ENCODE results near the gene KLHL18.
A peak's percentile ranks its signal among the peaks of the same experiment; 100 is the strongest.
"Not testable (repeated sequence)": the region's sequence is repeated elsewhere in the genome, so short reads cannot be mapped to it uniquely, and the experiment has no call there.

The KLHL18 gene

DNA sequence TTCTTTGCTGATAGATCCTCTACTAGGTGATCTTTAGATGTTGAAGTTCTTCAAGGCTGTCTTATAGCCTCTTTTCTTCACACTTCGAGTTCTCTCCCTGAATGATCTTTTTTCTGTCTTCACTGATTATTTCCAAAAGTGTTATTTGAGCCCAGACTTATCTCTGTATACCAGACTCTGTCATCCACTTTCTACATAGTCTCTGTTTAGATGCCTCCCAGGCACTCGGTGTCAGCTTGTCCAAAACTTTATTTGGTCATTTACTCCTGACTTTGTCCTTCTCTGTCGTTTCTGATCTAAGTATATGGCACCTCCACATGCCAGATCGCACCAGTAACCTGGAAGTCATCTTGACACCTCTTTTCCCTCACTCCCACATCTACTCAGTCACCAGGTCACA is 27.6 kb downstream of the KLHL18 start:
- no peak for DNase-seq (ENCODE audit: low read depth in 1 of 2, low spot score in 1 of 2)

DNA sequence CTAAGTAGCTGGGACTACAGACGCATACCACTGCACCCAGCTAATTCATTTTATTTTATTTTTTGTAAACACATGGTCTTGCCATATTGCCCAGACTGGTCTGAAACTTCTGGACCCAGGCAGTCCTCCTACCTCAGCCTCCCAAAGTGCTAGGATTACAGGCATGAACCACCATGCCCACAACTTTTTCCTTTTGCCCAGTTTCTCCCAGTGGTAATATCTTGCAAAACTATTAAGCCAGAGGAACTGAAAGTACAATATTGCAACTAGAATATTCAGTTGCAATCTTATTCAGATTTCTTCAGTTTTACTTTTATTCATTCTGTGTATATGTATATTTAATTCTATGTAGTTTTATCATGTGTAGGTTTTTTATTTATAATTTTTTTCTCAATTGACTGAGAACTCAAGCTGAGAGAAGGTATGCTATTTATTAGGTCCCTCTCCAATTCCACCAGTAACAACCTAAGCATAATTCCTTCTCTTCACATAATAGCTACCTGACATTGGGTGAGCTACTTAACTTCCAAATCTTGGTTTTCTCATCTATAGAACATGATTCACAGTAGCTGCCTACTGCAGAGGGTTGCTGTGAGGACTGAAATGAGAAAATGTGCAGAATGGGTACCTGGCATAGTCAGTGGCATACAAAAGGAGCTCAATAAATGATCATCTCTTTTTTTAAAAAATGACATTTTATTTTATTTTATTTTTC is 30.8 kb downstream of the KLHL18 start:
- no peak for DNase-seq (ENCODE audit: low read depth in 1 of 2, low spot score in 1 of 2)

DNA sequence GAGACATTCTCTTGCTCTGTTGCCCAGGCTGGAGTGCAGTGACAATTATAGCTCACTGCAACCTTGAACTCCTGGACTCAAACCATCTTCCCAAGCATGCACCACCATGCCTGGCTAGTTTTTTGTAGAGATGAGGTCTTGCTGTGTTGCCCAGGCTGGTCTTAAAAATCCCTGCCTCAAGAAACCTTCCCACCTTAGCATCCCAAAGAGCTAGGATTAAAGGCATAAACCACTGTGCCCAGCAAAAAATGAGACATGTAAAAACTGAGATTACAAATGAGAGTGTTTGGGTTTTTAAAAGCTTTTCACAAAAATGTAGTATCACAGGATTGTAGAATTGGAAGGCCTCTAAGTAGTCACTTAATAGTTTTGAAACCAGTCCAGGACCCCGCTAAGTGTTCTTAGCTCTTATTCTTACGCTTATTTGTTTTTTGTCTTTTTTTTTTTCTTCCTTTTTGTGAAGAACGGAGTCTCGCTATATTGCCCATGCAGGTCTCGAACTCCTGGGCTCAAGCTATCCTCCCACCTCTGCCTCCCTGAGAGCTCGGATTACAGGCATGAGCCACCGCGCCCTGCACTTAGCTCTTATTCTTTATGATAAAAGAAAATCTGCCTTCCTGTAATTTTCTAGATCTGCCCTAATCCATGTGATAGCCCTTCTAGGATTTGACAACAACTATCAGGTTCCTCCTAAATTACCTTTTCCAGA is 31.5 kb downstream of the KLHL18 start:
- no peak for DNase-seq (ENCODE audit: low read depth in 1 of 2, low spot score in 1 of 2)

DNA sequence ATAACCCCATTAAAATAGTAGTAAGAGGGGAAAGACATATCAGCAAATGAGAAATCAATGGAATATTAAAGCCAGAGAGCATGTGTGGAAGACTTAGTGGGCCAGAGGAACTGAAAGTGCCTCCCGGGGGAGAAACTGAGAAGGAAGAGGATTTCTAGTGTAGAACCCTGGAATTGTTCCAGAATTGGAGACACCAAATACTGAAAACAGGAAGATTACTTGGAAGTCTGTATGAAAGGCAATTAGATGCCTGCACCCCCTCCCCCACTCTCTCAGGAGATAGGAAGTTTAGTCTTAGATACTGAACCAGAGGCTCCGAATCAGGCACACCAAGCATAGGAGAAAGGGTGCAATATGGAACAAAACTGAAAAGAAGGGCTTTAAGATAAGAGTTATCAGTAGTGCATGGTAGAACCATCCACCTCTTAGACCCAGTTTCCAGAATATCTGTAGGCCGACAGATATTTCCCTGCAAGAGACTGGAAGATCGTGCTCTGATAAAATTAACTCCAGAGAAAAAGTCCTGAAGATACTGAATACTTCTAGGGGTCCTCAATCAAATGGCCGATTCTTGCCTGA is 32.4 kb downstream of the KLHL18 start:
- no peak for DNase-seq (ENCODE audit: low read depth in 1 of 2, low spot score in 1 of 2)

DNA sequence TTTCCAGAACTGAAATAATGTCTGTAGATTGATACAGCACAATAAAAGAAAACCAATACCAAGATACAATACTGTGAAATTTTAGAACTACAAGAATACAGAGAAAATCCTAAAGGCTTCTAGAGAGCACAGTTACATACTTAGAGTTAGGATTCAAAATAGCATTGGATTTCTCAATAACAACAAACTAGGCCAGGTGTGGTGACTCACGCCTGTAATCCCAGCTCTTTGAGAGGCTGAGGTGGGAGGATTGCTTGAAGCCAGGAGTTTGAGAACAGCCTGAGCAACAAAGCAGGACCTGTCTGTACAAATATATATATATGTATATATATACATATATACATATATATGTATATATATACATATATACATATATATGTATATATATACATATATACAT is 33.4 kb downstream of the KLHL18 start:
- DNase-seq (ENCODE audit: low read depth in 1 of 2, low spot score in 1 of 2) = not testable (repeated sequence)

DNA sequence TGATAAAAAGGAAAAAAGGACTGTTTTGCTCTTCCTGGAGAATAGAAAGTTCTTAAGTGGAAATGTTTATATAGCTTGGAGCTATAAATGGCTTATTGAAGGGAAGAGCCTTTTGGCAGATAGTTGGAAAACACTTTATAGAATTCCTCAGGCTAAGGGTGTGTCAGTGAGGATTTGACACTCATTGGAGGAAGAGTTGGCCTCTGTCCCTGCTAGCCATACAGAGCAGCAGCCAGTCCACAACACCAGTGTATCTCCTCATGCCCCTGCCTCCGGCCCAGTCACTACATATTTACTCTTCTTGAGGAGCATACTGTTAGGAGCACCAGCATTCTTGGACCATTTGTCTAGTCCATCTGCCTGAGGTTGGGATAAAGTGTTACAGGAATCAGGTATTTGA is 36.2 kb downstream of the KLHL18 start:
- DNase-seq (ENCODE audit: low read depth in 1 of 2, low spot score in 1 of 2) = no peak

DNA sequence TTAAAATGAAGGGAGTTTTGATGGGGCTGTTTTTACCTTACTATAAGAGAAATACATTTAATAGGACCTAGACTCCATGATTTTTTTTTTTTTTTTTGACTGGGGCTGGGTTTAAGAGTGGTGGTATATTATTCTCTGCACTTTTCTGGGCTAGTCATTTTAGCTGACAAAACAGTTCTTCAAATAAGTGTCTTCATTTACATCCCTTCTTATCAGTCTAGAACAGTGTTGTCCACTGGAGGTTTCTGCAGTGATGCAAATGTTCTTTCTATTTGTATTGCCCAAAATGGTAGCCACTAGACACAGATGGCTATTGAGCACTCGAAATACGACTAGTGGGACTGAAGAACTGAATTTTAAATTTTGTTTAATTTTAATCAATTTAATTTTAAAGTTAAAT is 37.2 kb downstream of the KLHL18 start:
- no peak for DNase-seq (ENCODE audit: low read depth in 1 of 2, low spot score in 1 of 2)

DNA sequence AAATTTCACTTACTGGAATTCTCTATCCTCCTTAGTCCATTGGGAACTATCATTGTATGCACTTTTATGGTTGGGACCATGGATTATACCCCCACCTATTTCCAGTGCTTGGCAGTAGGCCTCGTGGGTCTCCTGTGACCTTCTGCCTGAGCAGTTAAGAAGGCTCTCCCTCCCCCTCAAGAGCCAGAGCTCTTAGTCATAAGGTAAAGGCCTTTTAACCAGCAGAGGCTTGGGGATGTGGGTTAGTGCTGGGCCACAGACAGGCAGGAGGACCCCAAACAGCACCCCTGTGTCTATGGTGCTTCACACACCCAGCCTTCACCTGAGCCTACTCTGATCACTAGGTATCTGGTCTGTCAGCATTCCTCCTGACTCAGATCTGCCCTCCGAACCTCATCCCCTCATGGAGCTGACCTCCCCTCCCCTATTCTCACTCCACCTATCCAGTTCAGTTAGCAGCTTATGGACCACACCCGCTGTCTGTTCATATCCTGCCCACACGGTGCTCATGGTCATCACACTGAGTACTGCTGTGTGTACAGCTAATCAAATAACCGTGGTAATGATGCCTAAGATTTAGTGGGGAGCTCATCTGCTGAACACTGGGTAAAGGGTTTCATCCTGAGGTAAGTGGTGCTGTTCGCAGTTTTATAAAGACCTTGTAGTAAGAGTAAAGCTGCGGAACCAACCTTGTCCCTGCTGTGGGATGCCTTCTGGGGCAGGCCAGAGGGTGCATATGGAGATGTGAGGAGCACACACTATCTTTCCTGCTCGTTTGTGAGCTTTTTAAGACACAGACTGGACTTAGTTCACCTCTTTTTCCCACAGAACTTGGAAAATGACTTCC is 40.9 kb downstream of the KLHL18 start:
- no peak for DNase-seq (ENCODE audit: low read depth in 1 of 2, low spot score in 1 of 2)

DNA sequence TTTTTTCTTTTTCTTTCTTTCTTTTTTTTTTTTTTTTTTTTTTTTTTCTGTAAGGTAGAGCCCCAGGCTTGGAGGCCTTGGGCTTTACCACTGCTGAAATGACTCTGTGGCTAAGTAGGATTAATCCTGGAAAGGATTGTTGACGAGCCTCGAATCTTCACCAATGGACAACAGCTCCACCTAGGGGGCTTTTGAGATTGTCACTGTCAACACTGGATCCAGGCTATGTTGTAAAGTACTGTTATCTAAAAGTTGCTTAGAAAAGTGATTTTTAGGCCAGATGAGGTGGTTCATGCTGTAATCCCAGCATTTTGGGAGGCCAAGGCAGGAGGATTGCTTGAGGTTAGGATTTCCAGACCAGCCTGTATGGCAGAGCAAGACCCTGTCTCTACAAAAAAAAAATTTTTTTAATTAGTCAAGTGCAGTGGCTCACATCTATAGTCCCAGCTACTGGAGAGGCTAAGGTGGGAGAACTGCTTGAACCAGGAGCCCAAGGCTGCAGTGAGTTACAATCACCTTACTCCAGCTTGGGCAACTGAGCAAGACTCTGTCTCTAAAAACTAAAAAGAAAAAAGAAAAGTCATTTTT is 41.6 kb downstream of the KLHL18 start:
- peak in 1 of 2 donors; percentile 9 for DNase-seq (ENCODE audit: low read depth in 1 of 2, low spot score in 1 of 2)

DNA sequence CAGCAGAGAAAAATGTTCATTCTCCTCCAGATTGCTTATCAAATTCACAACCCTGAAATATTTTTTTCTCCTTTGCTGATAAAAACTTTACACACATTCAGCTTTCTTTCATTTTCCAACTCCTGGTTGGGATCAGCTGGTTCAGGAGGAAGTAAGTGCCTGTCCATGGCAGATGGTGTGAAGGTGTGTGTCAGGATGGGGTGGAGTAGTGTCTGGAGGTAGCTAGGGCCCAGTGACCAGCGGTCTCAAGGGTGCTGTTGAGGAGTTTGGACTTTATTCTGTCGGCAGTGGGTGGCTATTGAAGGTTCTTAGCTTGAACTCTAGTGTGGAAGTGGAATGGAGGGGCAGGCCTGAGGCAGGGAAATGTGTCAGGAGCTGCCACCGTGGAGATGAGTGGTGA is 51.2 kb downstream of the KLHL18 start:
- no peak for DNase-seq (ENCODE audit: low read depth in 1 of 2, low spot score in 1 of 2)

DNA sequence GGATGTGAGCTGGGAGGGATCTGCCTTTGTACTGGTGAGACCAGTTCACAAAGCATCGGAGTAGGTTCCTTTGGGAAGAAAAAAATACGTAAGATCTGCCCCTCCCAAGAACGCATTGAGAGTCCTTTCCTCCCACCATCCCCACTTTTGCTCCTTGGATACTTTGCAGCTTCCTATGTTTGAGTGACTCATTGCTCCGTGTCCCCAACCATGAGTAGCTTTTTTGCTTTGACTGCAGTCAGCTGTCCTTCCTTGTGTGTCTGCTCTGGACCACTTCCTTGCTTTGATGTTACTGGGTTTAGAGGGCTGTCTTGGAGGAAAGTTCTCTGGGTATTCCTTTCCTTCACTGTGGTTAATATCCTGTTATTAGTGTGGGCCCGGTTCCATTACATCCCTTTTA is 54.9 kb downstream of the KLHL18 start:
- no peak for DNase-seq (ENCODE audit: low read depth in 1 of 2, low spot score in 1 of 2)

DNA sequence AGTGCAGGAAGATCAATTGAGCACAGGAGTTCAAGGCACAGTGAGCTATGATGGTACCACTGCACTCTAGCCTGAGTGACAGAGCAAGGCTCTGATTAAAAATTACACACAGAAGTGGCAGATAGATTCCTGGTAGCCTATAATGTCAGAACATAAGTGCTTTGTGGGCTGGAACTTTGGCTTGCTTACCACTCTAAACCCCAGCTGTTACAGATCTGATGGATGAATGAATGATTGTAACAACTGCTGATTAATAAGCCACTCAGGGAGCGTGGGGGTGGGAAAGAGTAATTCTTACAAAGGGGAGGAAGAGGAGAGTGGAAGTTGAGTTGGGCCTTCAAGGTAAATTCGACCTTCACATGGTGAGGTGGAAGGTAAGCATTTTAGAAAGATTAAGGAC is 57.2 kb downstream of the KLHL18 start:
- DNase-seq (ENCODE audit: low read depth in 1 of 2, low spot score in 1 of 2) = no peak

DNA sequence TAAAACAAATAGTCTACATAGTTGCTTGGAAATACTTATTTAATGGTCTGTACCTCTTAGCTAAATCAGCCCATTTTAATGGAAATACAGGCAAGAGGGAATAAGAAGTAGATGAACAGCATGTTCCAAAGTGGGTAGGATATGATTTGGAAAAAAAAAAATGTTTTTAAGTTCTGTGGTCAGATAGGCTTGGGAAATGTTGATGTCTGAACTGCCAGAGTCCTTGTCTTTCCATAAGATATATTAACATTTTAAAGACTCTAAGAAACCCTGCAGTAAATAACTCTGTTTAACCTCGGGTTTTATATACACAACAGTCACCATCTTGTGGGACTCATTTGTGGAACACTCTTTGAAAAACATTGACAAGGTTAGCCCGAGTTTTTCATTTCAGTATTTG is 58.1 kb downstream of the KLHL18 start:
- DNase-seq (ENCODE audit: low read depth in 1 of 2, low spot score in 1 of 2) = no peak

DNA sequence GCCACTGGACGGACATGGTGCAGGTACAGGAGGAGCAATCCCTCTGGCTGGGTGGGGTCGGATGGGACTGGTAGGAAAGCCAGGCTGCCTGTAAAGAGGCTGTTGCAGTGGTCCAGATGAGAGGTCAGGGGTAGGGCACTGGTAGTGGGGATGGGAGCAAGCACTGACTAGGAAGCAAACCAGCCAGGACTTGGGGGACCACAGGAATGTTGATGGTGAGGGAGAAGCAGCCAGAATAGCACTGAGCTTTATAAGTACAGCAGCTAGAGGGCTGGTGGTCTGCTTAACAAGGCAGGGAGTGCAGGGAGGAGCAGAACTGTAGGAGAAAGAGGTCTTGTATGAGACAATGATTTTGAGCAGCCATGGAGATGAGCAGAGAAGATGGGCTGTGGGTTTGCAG is 59.4 kb downstream of the KLHL18 start:
- no peak for DNase-seq (ENCODE audit: low read depth in 1 of 2, low spot score in 1 of 2)

DNA sequence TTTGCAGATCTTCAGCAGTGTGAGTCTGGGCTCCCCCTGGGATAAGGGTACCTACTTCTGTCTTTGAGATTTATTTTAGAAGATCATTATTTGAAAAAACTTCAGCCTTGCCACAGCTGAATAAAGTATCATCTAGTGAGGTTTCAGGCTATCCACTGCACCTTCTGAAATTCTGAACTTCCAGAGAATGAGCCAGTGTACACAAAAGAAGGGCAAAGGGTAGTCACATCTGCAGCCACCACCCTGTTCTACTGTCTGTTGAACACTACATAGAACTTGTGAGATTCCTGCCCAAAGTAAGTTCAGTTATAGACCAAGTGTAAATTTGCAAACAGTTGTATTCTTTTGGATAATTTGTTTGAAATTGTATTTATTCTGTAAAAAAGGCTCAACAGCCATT is 60.1 kb downstream of the KLHL18 start:
- DNase-seq (ENCODE audit: low read depth in 1 of 2, low spot score in 1 of 2) = no peak

DNA sequence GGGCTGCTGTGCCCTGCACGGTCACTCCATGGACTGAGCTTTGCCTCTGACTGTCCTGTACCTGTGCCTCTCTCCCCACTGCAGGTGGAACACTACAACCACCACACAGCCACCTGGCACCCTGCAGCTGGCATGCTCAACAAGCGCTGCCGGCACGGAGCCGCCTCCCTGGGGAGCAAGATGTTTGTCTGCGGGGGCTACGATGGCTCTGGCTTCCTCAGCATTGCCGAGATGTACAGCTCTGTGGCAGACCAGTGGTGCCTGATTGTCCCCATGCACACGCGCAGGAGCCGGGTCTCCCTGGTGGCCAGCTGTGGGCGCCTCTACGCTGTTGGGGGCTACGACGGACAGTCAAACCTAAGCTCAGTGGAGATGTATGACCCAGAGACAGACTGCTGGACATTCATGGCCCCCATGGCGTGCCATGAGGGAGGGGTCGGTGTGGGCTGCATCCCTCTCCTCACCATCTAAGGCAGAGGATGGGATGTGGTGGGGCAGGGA is 60.8 kb downstream of the KLHL18 start:
- no peak for DNase-seq (ENCODE audit: low read depth in 1 of 2, low spot score in 1 of 2)

DNA sequence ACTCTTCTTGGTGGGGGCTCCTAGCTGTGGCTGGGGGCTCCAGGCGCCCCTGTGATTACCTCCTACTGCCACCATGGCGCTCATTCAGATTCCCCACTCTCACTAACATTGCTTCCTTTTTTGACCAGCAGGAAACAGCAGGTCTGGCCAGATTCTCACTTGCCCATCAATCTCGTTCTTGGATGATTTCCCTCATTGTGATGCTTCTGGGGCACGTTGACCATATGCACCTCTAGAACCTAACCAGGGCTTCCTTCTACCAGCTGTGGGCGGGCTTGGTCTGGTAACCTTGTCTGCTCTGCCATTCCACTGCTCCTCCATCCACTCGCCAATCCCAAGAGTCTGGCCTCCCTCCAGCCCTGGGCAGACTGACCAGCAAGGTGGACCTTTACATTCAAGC is 62.2 kb downstream of the KLHL18 start:
- DNase-seq (ENCODE audit: low read depth in 1 of 2, low spot score in 1 of 2) = no peak

DNA sequence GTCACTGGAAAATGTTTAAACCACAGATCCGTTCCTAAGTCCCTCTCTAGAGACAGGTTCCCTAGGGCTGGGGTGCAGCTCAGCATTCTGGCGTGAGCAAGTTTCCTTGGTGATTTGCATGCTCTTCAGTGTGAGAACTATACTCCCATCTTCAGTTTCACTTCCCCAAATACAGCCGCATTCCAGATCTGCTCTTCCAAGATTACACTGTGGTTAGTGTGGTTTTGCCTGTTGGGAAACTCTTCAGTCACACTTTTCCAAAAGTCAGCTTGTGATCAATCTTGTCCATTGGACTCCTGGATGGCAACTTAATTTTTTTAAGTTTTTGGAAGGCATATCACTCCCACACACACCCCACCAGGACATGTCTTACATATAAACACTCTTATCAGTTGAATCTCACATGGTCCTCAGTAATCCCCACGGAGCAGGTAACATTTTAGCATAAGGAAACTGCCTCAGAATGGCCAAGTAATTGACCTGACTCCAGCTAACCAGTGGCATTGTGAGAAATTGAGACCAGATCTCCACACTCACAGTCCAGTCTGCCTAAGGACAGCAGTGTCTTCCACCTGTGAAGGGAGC is 64.6 kb downstream of the KLHL18 start:
- DNase-seq (ENCODE audit: low read depth in 1 of 2, low spot score in 1 of 2) = no peak

DNA sequence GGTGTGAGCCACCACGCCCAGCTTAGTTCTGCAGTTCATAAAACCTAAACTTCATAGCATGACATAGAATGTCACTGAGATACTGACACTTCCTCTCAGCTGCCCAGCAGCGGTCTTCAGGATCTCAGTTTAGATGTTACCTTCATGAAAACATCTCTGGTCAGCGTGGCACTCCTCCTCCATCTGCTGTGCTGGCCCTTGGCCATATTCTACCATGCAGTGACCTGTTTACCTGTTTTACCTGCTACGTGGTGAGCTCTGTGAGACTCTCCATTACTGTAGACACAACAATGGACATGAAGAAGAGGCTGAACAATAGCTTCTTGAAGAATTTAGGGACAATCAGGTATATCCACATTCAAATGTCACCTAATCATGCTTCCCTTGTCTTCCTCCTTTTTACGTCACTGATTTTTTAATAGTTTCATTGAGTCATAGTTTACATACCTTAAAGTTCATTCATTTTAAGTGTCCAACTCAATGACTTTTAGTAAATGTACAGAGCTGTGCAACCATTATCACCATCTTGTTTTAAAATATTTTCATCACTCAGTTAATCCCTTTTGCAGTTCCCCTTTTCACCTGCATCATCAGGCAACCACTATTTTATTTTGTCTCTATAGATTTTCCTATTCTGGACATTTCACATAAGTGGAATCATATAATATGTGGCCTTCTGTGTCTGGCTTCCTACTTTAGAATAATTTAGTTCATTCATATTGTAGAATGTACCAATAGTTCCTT is 65.8 kb downstream of the KLHL18 start:
- DNase-seq (ENCODE audit: low read depth in 1 of 2, low spot score in 1 of 2) = no peak

DNA sequence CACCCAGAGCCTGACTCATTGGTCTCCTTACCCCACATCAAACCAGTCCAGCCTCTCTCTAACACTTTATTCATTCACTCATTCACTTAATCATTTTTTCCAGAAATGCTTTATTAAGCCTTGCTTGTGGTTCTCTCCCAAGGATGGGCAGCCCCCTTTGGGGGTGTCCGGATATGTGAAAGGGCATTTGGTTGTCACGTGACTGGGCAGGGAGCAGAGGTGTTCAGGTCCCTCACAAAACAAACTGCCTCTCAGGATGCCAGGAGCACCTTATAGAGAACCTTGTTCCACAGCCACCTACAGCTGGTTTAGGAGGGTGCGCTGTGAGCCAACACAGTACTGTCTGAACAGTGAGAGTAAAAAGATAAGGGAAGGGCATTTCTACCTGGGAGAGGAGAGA is 72.3 kb downstream of the KLHL18 start:
- no peak for DNase-seq (ENCODE audit: low read depth in 1 of 2, low spot score in 1 of 2)

All from stimulated activated CD4-positive, alpha-beta T cell treated with anti-CD3 and anti-CD28 coated beads, Interleukin-15, amount 100 ng/mL, for 1 hour (primary cell).